HuH-7.5 (cell line): Measurements from ENCODE around the gene KRTAP12-1.

ENCODE experiments used
- DNase-seq: peaks from one replicate; pipeline ENCODE4 v3.0.0; 2011; ENCODE audit warnings: low spot score

The KRTAP12-1 gene

GRCh38 chr21:44681861-44682579, at the start of gene KRTAP12-1:
Gene KRTAP12-1, minus strand, starts transcription at chr21:44682163. Its CDS starts 40 bp downstream, at chr21:44682123.
- no peak for DNase-seq

DNA sequence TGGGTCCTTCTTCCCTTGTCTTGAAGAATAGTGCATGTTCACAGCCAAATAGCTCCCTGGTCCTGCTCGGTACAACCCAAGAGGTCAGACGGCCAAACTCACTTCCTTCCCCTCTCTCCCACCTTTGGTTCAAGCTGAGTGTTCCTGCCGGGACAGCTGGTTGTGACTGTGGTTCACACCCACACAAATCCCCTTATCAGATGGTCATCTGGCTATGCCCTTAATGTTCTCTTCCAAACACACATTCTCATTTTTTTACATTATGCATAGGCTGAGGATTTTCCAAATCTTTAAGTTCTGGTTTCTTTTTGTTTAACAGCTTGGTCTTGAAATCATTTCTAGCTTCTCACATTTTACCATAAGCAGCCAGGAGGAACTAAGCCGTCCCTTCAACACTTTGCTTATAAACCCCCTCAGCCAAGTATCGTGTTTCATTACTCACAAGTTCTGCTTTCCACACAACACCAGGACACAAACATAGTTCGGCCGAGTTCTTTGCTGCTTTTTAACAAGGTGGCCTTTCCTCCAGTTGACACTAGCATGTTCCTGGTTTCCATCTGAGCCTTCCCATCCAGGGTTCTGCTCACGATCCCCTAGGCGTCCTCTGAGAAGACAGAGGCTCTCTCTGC, 49.1 kb upstream of the KRTAP12-1 start:
- no peak for DNase-seq

DNA sequence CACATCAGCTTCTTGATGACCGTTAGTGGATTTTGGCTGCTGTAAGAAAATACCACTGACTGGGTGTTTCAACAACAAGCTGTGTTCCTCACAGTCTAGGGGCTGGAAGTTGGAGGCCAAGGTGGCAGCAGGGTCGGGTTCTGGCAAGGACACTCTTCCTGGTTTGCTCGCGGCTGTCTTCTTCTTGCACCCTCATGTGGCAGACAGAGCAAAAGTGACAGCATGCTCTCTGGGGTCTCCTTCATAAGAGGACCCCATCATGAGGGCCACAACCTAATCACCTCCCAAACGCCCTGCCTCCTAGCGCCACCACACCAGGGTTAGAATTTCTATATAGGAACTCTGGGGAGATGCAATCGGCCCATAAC, 48.0 kb upstream of the KRTAP12-1 start:
- DNase-seq = no peak

DNA sequence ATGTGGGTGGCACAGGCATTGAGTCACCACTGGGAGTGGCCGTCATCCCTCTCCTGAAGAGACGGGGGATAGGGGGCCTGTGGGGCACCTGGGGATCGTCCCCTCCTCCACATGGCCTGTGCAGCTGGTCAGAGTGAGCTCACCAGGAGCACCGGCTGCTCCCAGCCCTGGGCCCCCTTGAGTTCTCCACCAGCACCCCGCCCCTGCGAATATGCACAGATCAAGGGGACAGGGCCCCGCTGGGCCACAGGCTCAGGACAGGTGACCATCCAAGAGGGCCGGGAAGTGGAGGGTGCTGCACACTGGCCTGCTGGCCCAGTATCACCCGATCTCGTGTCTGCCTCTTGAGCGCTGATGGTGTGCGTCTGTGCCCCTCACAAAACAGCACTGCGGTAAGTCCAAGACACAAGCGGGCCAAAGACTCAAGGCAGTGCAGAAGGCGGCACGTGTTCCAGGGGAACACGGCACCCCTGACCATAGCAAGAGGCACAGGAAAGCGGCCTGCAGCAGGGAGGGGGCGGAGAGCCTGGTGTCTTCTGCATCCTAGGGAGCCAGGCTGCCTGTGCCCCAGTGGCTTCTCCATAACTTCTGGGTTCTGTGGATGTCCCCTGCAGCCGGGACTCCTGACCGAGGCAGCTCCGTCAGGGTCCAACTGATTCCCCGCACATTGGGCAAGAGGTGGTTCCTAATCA, 47.5 kb upstream of the KRTAP12-1 start:
- no peak for DNase-seq

DNA sequence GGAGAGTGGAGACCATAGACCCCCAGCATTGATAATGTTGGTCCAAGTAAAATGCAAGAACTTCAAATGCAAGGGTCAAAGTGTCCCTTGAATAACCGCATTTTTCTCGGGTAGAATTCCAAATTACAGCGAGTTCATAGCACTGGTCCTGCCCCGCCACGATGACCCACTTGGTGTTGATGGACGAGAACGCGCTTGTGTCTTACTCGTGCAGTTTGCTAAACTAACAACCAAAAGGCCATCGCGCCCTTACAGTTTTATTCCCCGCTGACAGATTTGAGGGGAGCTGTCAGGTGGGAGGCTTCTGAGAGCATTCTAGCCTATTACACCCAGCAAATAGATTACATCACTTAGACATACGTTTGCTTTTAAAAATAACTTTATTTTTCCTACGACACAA, 46.8 kb upstream of the KRTAP12-1 start:
- no peak for DNase-seq

DNA sequence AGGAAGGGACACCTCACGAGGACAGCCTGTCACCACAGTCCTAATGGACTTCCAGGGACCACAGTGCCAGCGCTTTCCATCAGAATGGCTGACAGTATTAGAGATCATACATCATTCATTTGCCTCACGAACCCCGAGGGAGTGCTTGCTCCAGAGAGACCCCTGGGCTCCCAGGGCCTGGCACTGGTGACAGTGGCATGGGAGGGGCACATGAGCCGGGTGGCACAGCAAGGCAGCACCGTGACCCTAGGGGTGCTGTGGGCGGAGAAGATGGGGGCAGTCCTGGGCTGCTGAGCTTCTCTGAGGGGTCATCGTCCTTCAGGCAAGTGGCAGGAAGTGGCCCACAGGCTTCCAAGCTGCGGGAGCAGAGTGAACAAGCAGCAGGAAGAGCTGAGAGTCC, 45.8 kb upstream of the KRTAP12-1 start:
- no peak for DNase-seq

DNA sequence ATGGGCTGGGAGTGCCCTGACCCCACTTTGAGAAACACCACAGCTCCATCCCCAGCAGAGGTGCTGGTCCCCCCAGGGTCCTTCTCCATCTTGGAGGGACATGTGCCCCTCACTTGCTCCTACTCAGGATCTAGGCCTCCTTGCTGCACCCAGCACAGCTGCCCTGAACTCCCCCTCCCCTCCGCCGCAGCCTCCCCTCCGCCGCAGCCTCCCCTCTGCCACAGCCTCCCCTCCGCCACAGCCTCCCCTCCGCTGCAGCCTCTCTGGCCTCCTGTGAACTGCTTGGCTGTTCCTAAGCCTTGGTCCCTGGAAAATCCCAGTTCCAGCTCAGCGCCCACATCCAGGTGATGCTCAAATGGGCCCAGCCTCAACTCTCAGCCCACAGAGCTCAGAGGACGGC, 45.4 kb upstream of the KRTAP12-1 start:
- no peak for DNase-seq

DNA sequence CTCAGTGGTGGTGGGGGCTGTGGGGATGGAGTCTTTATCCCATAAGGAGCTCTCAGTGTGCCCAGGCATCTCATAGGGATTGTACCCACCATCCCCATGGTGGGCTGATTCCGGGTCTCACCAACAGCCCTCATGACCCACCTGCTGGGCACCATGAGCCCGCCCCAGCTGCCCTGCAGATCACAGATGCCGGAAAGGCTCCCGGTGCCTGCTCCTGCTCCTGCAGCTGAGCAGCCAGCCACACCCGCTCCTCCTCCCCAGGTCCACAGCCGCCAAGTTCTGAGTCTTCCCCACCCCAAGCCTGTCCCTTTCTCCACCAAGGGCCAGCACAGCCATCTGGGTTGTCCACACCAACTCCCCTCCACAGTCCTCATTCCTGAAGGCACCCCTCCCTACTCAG, 44.9 kb upstream of the KRTAP12-1 start:
- no peak for DNase-seq

DNA sequence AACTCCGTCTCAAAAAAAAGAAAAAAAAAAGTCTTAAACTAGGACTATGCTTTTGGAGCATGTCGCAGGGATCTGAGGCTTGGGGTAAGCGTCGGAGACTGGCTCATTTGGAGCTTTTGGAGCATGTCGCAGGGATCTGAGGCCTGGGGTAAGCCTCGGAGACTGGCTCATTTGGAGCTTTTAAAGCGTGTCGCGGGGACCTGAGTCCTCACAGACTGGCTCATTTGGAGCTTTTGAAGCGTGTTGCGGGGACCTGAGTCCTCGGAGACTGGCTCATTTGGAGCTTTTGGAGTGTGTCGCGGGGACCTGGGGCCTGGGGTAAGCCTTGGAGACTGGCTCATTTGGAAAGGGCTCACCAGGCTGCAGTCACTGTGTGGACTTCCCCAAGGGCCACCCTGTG, 43.0 kb upstream of the KRTAP12-1 start:
- DNase-seq = no peak

GRCh38 chr21:44724196-44724595, 42.2 kb upstream of the KRTAP12-1 start:
- DNase-seq = no peak

DNA sequence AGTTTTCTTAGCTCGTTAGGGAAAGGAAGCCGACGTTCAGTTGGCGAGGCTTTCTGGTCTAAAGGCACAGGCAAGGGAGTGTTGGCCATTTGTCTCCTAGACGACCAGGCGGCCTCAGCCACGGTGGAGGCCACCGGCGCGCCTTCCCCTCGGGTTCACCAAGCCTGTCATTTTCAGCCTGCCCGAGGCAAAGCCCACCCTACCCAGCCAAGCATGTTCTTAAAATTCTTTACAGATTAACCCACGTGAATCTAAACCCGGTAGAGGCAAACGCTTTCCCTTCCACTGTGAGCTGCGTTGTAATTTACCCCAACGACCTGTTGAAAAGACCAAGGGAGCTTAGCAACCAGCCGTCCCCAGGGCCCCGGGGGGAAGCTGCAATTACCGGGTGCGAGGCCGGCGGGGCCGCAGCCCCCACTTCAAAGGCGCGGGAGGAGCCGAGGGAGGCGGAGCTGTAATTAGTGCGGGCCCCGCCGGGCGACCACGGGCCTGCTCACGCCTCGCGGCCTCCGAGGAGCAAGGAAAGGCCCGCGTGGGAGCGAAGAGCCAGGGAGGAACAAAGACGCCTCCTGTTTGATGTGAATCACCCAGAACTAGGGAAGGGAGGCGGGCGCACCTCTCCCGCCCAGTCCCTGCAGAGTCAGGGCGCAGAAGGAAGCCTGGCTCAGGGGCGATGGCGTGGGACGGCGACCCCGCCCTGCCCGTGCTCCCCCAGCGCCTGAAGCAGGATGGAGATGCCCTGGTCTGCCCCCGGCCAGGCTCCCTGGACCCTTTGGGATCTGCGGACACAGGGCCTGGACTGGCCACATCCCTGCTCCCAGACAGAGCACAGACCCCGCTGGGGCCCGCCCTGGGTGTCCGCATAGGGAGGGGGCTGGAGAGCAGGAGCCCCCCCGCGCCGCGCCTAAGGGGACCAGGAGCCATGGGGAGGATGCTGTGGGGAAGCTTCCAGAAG, 41.5 kb upstream of the KRTAP12-1 start:
- DNase-seq = no peak

DNA sequence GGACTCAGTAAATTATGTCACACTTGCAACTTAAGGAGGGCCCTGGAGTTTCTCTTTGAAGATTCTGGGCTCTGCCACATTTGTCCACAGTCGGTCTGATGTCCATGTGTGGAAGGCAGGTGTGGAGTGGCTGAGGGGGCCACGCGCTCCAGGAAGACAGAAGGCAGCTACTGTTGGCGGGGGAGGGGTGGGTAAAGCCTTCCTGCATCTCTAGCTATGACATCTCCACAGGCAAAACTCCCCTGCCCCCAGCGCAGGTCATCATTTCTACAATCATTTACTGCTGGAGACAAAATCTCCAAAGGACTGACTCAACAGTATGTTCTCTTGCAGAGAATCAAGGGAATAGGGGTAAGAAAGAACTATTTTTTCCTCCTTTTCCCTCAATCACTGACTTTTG, 40.8 kb upstream of the KRTAP12-1 start:
- no peak for DNase-seq

DNA sequence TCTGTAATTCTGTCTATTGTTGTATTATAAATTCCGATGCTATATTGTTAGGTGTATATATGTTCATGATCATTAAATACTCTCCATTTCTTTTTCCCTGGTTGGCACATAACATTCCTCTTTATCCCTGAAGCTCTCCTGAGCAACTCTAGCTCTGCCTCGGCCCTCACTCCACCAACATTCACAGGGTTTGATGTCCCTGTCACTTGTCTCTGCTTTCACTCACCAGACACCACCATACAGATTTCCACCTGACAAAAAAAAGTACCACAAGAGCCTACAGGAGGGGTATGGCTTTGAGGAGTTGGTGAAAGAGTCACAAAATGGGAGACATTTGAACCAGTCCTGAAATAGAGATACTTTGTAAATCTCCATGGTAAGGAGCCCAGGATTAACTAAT, 38.2 kb upstream of the KRTAP12-1 start:
- no peak for DNase-seq

DNA sequence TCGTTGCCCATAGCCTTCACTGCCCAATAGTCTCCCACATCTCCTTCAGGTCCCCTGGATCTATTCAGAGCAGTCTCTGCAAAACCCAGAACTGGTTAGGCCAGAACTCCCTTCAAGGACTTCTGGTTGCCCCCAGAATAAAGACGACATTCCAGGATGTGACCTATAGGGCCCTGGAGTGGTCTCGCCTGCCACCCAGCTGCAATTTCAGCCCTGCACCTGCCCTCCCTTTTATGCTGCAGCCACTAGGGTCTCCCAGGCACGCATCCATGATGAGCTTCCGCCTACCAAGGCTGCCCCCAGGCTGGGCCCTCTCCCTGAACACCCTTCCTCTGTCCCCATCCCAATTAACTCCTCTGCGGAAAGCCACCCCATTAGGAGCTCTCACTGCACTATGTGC, 36.6 kb upstream of the KRTAP12-1 start:
- DNase-seq = no peak

GRCh38 chr21:44718093-44718492, 36.1 kb upstream of the KRTAP12-1 start:
- DNase-seq = no peak

DNA sequence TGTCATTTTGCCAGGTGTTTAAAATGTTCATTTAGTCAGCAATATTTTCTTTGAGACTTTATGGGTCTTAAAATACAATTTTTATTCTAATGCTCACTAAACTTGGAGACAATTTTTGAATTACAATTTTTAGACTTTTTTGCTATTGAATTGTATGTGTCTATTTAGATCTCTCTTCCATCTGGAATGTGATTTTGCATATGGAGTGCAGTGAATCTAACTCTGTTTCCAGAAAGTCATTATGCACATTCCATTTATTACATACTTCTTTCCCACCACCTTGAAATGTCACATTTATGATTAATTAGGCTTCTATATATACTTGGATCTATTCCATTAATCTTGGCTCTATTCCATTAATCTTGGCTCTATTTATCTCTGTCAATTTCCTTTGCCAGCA, 35.0 kb upstream of the KRTAP12-1 start:
- DNase-seq = no peak

DNA sequence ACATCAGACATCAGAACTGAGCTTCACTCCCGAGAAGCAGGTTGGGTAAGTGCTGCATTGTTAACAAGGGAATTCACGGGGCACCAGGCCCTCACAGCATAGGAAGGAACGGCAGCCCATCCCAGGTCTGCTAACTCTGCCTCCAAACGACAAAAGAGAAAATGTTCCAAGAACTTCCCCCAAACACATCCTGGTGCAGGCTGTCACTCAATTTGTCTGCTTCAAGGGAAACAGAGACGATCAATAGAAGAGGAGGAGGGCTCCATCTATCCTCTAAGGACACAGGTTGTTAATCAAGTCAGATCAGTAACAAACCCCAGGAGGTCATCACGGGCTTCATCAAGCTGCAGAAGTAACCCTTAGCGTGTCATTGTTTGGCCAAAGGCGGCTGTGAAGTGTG, 32.9 kb upstream of the KRTAP12-1 start:
- DNase-seq = no peak

DNA sequence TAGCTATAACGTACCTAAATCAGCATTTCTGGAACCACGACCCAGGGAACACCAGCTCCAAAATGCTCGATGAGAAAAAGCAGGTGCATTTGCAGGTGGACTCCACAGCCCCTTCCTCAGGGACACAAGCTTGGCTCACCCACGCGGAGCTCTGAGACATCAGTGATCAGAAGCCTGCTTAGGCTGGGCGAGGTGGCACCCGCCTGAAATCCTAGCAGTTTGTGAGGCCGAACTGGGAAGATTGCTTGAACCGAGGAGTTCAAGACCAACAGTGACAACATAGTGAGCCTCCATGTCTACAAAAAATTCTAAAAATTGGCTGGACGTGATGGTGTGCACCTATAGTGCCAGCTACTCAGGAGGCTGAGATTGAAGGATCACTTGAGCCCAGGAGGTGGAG, 31.9 kb upstream of the KRTAP12-1 start:
- no peak for DNase-seq

DNA sequence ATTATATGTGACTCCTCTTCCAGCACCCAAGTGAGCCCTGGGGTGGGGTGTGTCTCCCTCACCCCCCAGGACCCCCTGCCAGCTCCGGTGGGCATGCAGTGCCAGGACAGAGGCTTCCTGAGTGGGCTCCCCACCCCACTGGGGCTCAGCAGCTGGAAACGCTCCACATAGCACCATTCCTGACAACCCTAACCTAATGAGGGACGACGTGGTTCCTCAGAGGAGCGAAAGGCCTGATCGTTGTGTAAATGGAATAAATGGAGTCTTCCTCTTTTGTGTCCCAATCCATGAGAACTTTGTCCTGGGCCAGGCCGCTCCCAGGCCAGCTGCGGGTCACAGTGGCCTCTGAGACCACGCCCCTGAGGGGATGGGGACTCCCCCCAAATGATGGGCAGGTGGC, 31.2 kb upstream of the KRTAP12-1 start:
- DNase-seq = no peak

DNA sequence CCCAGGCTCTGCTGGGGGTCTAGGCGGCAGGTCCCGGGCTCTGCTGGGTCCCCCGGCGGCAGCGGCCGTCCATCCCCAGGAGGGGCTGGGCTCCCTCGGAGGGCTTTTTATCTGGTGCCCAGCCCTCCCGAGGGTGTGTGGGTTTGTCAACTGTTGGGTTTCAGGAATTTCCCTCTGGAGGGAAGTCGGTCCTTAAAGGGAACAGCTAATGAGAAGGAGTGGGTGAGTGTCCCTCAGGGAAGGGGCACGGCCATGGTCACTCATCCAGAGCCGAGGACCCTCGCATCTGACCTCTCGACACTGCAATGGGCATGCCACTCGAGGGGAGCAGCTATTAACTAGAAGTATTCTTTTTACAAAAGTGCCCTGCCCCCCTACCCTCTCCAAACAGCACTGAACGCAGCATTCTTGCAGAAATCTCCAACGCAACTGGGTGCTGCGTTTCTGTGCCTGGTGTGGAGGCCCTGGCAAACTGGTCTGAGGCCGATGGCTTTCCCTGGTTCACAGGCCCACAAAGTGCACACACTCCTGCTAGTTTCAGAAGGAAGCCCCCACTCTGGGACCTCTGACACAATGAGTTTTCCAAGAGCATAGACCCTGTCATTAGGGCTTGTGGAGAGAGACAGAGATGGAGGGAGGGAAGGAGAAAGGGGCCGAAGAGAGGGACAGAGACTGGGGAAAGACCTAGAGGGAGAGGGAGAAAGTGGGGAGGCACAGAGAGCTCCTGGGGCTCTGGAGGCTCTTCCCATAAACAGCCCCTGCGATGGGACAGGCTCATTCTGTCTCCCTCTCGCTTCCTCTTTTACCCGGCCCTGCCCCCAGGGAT, 30.5 kb upstream of the KRTAP12-1 start:
- DNase-seq = no peak
